MM.1S (cell line): ENCODE results near the gene RPRD2.

Source experiments
- DNase-seq: peaks from one replicate; pipeline ENCODE4 v3.0.0-alpha.2; 2015
- H2AFZ ChIP-seq: fragments of 300-600 bp; sonication (generic); 2 replicates; pipeline ENCODE4 v1.6.0; 2016; ENCODE audit warnings: antibody characterized with exemption, low read length
- H3F3A ChIP-seq: fragments of 300-600 bp; sonication (generic); 2 replicates; pipeline ENCODE4 v1.6.1; 2016; ENCODE audit warnings: mild to moderate bottlenecking, antibody characterized with exemption, low read length, moderate library complexity, mixed read lengths; ENCODE audit not compliant: insufficient read depth
- H3K27ac ChIP-seq: fragments of 300-600 bp; sonication (generic); 2 replicates; pipeline ENCODE4 v1.5.1; 2016; ENCODE audit warnings: mild to moderate bottlenecking, low read length
- H3K27me3 ChIP-seq: fragments of 300-600 bp; sonication (generic); replicated peaks from 2 replicates; pipeline ENCODE4 v1.6.0; 2016; ENCODE audit warnings: low read length; ENCODE audit not compliant: insufficient read depth
- H3K36me3 ChIP-seq: fragments of 300-600 bp; sonication (generic); replicated peaks from 2 replicates; pipeline ENCODE4 v1.6.1; 2016; ENCODE audit warnings: mild to moderate bottlenecking, low read length, mixed read lengths; ENCODE audit not compliant: insufficient read depth
- H3K4me1 ChIP-seq: fragments of 300-600 bp; sonication (generic); 2 replicates; pipeline ENCODE4 v1.6.1; 2016; ENCODE audit warnings: low read length, mixed read lengths
- H3K4me2 ChIP-seq: fragments of 300-600 bp; sonication (generic); 2 replicates; pipeline ENCODE4 v1.6.0; 2016; ENCODE audit warnings: low read depth, low read length
- H3K4me3 ChIP-seq: fragments of 300-600 bp; sonication (generic); 2 replicates; pipeline ENCODE4 v1.5.1; 2016; ENCODE audit warnings: low read length, mixed read lengths
- H3K79me2 ChIP-seq: fragments of 300-600 bp; sonication (generic); 2 replicates; pipeline ENCODE4 v1.6.1; 2016; ENCODE audit warnings: mixed run types, low read length, mixed read lengths
- H3K9ac ChIP-seq: fragments of 300-600 bp; sonication (generic); 2 replicates; pipeline ENCODE4 v1.6.1; 2016; ENCODE audit warnings: low read length, mixed read lengths
- H3K9me2 ChIP-seq: fragments of 300-600 bp; sonication (generic); replicated peaks from 2 replicates; pipeline ENCODE4 v1.6.1; 2016; ENCODE audit warnings: mild to moderate bottlenecking, low read length, mixed read lengths; ENCODE audit not compliant: insufficient read depth
- H3K9me3 ChIP-seq: fragments of 300-600 bp; sonication (generic); replicated peaks from 2 replicates; pipeline ENCODE4 v1.6.1; 2016; ENCODE audit warnings: mild to moderate bottlenecking, low read length, mixed read lengths; ENCODE audit not compliant: insufficient read depth
- H4K20me1 ChIP-seq: fragments of 300-600 bp; sonication (generic); 2 replicates; pipeline ENCODE4 v1.6.1; 2016; ENCODE audit warnings: mild to moderate bottlenecking, low read length, moderate library complexity, mixed read lengths; ENCODE audit not compliant: insufficient read depth
- EZH2 ChIP-seq: fragments of 300-600 bp; sonication (generic); optimal IDR thresholded peaks from 2 replicates; pipeline ENCODE3; 2017; ENCODE audit warnings: low read depth, mild to moderate bottlenecking, antibody characterized with exemption, low read length, mixed read lengths
- EZH2phosphoT487 ChIP-seq: fragments of 300-600 bp; sonication (generic); IDR thresholded peaks from 2 replicates; pipeline ENCODE4 v1.6.1; 2018; ENCODE audit warnings: antibody characterized with exemption, low read length
- TF ChIP-seq, protein P1 (sequence below): fragments of 300-600 bp; sonication (generic); IDR thresholded peaks from 2 replicates; pipeline ENCODE4 v1.5.1; 2016; ENCODE audit warnings: antibody characterized with exemption, low read length, mixed read lengths

The RPRD2 gene

DNA sequence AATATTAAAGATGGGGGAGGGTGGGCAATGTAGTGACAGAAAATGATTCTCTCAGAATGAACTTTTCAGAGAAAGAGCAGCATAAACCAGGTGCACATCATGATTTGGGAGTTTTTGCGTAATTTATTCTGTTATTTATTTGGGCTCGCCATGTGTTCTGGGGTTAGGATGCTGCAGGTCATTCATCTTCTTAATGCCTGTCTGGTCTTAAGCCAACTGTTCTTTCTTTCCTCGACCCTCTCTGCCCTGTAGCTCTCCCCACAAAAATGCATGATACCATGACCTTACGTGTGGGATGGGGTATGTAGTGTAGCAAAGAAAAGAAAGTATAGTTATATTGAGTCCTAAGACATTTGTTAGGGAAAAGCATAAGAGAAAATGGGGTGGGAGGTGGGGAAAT, 110.9 kb downstream of the RPRD2 start:
- Histone ChIP-seq H3K9me3 (no peaks in the 10 kb centered on the region), H3K79me2 (no peaks in the 10 kb centered on the region), H3K4me1 (no peaks in the 10 kb centered on the region), H3K36me3 (peaks cover 11% of the 10 kb centered on the region), H3K9ac (no peak overlapping the region), H3K4me2 (no peak overlapping the region), H2AFZ (no peak overlapping the region), H3F3A (no peaks in the 10 kb centered on the region), H3K27ac (no peak overlapping the region), H3K27me3 (no peaks in the 10 kb centered on the region), H4K20me1 (no peaks in the 10 kb centered on the region), H3K4me3 (no peak overlapping the region), H3K9me2 (no peaks in the 10 kb centered on the region)
- no peak for DNase-seq
- TF ChIP-seq EZH2phosphoT487 (no peak), EZH2 (no peak)
- TF ChIP-seq, protein P1, sequence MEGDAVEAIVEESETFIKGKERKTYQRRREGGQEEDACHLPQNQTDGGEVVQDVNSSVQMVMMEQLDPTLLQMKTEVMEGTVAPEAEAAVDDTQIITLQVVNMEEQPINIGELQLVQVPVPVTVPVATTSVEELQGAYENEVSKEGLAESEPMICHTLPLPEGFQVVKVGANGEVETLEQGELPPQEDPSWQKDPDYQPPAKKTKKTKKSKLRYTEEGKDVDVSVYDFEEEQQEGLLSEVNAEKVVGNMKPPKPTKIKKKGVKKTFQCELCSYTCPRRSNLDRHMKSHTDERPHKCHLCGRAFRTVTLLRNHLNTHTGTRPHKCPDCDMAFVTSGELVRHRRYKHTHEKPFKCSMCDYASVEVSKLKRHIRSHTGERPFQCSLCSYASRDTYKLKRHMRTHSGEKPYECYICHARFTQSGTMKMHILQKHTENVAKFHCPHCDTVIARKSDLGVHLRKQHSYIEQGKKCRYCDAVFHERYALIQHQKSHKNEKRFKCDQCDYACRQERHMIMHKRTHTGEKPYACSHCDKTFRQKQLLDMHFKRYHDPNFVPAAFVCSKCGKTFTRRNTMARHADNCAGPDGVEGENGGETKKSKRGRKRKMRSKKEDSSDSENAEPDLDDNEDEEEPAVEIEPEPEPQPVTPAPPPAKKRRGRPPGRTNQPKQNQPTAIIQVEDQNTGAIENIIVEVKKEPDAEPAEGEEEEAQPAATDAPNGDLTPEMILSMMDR, result no peak

DNA sequence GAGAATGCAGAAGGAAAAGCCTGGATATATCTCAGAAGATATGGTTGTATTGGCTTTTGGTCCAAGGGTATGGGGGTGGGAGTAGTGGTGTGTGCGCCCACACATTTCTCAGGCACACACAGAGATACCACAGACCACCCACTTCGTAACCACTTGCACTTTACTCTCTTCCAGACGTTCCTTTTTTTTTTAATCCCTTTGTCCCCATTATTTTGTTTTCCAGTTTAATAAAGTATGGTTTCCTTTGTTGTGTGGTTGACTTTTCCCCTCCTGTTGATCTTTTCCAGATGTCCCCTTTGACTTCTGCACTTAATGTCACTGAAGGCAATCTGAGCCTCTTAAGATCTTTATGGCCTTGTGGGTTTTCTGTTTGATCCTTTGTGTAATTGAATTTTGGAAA, 112.8 kb downstream of the RPRD2 start:
- H3K4me2 ChIP-seq, result no peak overlapping the region
- no peak for TF ChIP-seq EZH2phosphoT487
- TF ChIP-seq EZH2, result no peak
- TF ChIP-seq, protein P1, result no peak

DNA sequence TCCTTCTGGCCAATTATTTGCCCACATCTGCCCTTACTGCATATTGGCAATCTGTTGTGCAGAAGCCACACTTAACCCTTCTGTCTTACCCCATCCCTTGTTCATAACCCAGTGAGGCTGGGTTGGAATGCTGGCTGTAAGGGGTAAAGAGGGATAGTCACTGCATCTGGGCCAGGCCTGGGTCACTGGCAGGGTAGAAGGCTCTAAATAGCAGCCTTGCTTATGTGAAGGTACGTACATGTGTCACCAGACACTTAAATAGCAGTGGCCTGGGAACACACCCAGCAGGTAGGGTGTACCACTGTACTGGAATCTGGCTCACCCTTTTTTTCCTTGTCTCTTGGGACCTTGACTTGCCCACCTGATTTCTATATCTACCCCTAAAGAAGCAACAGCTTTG, 113.4 kb downstream of the RPRD2 start:
- H3K9me3 ChIP-seq, result no peaks in the 10 kb centered on the region
- no peaks in the 10 kb centered on the region for H3K4me1 ChIP-seq

More for the DNA sequence above, 112.8 kb downstream of the RPRD2 start:
- H3K9ac ChIP-seq, result no peak overlapping the region
- no peaks in the 10 kb centered on the region for H3K9me3 ChIP-seq
- no peak overlapping the region for H3K4me3 ChIP-seq
- H3K36me3 ChIP-seq, result no peaks in the 10 kb centered on the region; the same call in 1 of the 2 replicates
- no peaks in the 10 kb centered on the region for H3K9me2 ChIP-seq
- H2AFZ ChIP-seq, result no peak overlapping the region
- no peak for DNase-seq
- H3K27ac ChIP-seq, result no peak overlapping the region
- no peaks in the 10 kb centered on the region for H3F3A ChIP-seq
- H3K79me2 ChIP-seq, result no peaks in the 10 kb centered on the region
- no peaks in the 10 kb centered on the region for H4K20me1 ChIP-seq
- H3K4me1 ChIP-seq, result no peaks in the 10 kb centered on the region
- H3K27me3 ChIP-seq, result no peaks in the 10 kb centered on the region

More for the DNA sequence above, 113.4 kb downstream of the RPRD2 start:
- no peak overlapping the region for H2AFZ ChIP-seq
- no peak for DNase-seq
- no peak overlapping the region for H3K4me2 ChIP-seq
- no peaks in the 10 kb centered on the region for H3K27me3 ChIP-seq
- no peak overlapping the region for H3K9ac ChIP-seq
- H3K4me3 ChIP-seq, result no peak overlapping the region
- H3K27ac ChIP-seq, result no peak overlapping the region
- no peaks in the 10 kb centered on the region for H3F3A ChIP-seq
- H3K9me2 ChIP-seq, result no peaks in the 10 kb centered on the region
- H3K79me2 ChIP-seq, result no peaks in the 10 kb centered on the region
- no peaks in the 10 kb centered on the region for H4K20me1 ChIP-seq
- H3K36me3 ChIP-seq, result no peaks in the 10 kb centered on the region; the same call in 1 of the 2 replicates
- no peak for TF ChIP-seq EZH2phosphoT487
- TF ChIP-seq, protein P1, result no peak
- TF ChIP-seq EZH2, result no peak
